ENCODE data around the gene NUCKS1.

The NUCKS1 gene

DNA sequence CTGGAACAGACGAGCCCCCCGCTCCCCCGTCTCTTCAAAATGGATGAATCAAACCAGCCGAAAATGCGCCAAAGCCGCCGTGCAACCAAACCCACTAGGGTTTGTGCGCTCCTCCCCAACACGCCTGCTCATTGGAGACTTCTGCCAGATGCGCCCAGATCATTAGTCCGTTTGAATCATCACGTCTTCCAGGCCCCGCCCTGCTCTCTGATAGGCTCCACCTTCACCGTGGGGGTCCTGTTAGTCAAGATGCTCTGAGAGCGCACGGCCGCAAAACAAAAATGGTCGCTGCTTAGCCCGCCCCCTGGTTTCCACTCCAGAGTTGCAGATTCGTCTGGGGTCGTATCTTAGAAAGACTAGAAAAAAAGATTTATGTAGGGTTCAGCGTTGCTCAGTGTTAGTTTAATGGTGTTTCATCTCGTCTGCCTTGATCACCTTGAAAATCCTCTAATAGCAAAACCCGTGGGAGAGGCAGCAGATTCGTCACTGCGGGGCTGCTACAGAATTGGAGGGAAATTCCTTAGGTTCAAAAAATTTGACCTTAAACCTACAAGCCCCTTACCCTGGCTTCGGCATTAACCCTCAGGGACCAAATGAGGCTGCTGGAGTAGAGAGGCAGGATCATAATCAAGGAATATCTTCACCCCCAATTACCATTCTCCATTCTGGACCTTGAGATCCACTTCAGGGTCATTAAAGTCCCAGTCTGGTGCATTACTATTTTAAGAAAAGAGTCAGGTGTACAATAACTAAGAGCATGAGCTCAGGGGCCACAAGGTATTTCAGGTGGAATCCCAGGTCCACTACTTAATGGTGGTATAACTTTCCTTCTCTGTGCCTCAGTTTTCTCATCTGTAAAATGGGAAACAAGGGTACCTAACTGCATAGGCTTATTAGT lies at the start of gene NUCKS1:
Gene NUCKS1, minus strand, starts transcription at position 45 of the 898 bp plus-strand sequence. CDS start 209 bp downstream, outside the sequence.
- peak; percentile 63 to 98 (median 92) for DNase-seq

DNA sequence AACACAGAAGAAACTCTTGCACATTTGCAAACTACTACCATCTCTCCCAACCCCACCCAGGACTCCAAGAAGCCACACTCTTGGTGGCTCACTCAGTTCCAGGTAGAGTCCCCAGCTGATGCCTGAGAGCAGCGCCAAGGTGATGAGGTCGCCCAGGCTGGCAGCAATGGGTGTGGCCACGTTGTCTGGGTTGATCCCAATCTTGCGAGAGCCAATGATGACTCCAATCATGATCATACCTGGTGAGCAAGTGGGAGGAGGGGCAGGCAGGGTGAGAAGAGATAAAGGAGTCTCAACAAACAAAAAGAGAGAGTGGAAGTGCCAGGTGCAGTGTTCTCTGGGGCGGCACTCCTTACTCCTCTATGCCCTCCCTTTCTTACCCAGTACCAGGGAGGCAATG lies 48.6 kb upstream of the NUCKS1 start:
- DNase-seq, result no peak

DNA sequence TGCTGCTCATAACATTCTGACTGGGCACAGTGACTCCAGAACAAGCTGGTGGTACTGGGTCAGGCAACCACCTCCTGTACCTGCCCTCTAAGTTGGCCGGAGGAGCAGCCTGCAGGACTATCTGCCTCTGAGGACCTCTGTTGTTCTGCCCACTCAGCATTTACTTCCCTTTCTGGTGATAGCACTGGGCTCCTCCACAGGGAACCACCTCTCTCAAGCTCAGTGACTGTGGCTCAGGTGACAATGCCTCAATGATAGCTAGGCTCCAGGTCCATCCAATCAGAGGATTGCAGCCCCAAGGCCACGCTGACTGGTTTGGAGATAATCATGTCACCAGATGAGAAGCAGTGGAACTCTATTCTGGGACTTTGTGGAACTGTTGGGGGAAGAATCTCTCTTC lies 47.2 kb upstream of the NUCKS1 start:
- DNase-seq, result no peak

DNA sequence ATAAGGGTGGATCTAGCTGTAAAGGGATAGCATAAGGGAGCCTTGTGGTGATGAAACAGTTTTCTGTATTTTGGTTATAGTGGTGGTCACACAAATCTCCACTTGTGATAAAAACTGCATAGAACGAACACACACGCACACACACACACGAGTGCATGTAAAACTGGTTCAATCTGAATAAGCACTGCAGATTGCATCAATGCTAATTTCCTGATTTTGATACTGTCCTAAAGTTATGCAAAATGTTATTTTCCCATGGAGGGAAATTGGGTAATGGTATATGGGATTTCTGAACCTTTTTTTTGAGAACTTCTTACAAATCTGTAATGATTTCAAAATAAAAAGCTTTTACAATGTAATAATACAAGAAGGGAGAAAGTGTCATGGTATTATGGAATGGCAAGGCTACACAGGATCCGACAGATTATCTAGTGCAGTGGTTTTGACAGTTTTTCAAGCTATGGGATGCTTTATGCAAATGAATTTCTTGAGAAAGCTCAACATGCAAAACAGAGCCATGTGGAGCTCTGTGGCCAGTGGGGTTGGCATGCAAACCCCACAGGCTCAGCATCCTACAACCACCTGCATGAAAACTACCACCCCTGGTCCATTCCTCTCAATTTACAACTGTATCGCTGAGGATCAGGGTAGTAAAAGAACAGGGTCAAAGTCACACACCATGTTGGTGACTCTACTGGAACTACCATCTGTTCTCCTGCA lies 44.2 kb upstream of the NUCKS1 start:
- DNase-seq, result no peak

- DNase-seq, result no peak
These were observed 43.1 kb upstream of the NUCKS1 start for GRCh38 chr1:205792961-205793673.

- DNase-seq, result no peak
These were observed 42.5 kb upstream of the NUCKS1 start for GRCh38 chr1:205792481-205792881.

- peak in 11 of 14 donors; percentile 19 to 65 (median 53) for DNase-seq
These were observed 41.7 kb upstream of the NUCKS1 start for GRCh38 chr1:205791568-205792180.

DNA sequence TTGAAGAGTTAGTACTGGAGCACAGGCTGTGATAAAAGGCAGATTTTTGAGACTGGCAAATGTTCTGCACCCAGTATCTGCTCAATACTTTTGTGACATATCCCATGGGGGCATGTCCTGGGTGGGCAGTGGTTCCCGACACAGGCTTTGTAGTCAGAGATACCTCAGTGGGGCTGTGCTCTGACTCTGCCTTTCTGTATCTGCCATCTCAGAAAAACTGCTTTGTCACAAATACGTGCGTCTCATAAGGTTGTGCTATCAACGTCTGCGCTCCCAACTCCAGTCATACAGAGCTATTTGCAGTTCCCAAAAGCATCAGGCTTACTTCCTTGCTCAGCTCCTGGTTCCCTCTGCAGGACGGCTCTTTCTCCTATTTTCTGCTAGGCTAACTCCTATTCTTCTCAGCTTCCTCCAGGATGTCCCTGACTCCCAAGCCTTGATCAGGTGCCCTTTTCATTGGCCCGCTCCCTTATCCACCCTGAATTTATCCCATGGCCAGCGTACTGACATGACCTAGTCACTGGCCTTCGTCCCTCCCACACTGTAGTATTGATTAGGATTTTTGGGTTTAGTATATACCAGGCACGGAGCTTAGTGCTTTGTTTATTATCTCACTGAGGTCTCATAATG lies 37.4 kb upstream of the NUCKS1 start:
- no peak for DNase-seq

DNA sequence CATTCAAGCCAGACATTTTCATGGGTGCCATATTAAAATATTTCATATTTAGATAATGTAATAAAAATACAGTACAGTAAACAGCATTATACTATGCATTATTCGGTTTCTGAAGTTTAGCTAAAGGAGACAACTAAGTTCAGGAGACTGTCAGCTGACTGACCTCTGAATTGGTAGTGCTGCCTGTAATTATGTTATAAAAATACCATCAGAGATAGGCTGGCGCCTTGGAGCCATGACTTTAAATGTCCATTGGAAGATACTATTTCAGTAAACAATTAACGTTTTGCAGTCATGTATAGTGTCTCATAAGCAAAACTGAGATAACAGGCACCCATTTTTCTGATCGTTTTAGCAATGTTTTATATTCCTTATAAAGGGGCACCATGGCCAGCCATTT lies 36.6 kb upstream of the NUCKS1 start:
- DNase-seq, result no peak

DNA sequence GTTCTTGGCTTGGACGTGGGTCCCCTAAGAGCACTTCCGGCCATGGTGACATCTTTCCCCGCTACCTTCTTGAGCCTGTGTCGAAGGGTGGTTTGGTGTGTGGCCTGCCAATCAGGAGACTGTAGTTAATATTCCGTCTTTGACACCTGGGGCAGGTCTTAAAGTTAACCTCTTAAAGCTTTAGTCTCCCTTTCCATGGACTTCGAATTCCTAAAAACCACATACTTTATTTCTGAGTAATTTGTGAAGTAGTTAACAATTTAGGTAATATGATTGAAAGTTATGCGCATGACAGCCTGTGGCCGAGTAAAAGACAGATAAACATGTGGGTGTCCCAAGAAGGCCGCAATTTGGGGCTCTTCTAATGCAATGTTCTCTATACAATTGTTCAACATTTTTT lies 35.5 kb upstream of the NUCKS1 start:
- DNase-seq, result no peak

- peak in 2 of 14 donors; percentile 34 to 41 for DNase-seq
These were observed 33.9 kb upstream of the NUCKS1 start for GRCh38 chr1:205783904-205784303.

- DNase-seq, result peak in 1 of 14 donors; percentile 77
These were observed 33.4 kb upstream of the NUCKS1 start for GRCh38 chr1:205783433-205783795.

DNA sequence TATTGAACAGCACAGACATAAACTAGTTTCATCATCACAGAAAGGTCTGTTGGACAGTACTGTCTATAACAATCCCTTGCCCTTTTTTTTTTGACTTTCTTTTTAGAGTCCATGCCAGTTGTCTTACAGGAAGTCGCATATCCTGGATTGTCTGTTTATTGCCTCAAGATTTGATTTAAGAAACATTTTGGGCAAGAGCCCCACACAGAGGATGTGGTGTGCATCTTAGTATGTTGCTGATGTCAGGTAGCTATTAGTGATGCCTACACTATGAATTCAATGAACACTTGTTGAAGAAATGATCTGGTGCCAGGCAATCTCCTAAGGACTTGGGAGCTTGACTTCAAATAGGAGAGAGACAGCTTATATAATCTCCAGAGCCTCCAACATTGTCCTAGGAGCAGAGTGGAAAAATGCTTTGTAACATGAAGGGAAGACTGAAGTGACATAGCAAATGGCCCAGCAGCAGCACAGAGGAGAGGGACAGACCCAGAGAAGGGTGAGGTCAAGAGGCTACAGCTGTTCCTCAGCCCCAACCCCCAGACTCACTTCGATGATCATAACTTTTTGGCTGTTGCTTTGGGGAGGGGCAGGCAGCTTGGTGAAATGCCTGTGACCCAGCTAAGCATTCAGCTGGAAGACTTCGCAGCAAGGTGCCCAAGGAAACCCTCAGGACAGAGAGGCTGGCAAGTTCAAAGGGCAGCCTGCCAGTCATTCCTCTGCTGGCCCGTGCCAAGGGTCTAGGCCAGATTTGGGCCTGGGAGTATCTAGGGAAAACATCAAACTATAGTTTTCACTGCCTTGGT lies 32.8 kb upstream of the NUCKS1 start:
- peak in 2 of 14 donors; percentile 16 to 79 for DNase-seq

- no peak for DNase-seq
These were observed 30.4 kb upstream of the NUCKS1 start for GRCh38 chr1:205780335-205780734.

- DNase-seq, result no peak
These were observed 28.0 kb upstream of the NUCKS1 start for GRCh38 chr1:205777994-205778393.

- no peak for DNase-seq
These were observed 25.7 kb upstream of the NUCKS1 start for GRCh38 chr1:205775717-205776056.

DNA sequence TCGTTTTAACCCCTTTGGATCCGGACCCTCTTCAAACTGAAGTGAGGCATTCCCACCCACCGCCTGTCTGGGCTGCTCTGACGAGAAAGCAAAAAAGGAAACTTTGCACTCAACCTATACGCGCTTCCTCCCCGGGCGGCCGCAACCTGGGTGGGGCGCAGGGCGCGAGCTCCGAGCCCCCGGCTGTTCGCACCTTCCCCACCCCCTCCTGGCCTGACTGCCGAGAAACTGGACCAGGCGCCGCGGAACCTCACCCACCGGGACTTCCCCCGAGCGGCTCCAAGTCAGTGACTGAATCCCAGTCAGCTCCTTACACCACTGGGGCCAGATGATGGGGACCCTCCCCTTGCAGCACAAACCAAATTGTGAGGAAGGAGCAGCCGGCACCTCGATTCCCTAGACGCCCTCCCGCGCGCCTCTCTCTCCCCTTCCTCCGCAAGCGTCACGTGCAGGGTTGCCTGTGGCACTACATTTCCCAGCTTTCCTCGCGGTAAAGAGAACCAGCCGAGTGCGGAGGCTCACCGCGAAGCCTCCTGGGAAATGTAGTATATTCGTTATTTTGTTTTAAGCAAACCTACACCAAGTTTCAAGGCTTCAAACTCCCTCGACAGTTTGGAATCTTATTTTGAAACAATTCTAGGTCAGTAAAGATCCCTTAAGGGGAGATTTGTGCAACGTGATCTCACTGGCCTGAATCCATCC lies 25.2 kb upstream of the NUCKS1 start, which contains the start of gene RAB29:
Gene RAB29, minus strand, starts transcription at position 468 of the 702 bp plus-strand sequence. CDS start 526 bp downstream, outside the sequence.
- peak in 13 of 14 donors; percentile 7 to 84 (median 74) for DNase-seq

- DNase-seq, result peak in 2 of 14 donors; percentile 48 to 51
These were observed 24.4 kb upstream of the NUCKS1 start for GRCh38 chr1:205774198-205775014.

- DNase-seq, result no peak
These were observed 22.6 kb upstream of the NUCKS1 start for GRCh38 chr1:205772607-205773032.

All from C1 segment of cervical spinal cord (tissue), 14 donors.